HG03066 (cell line): ENCODE results near the gene SYNJ1.
"Not testable (repeated sequence)": the region's sequence is repeated elsewhere in the genome, so short reads cannot be mapped to it uniquely, and the experiment has no call there.

Source experiments
- ATAC-seq: cut with Tn5 transposase; IDR thresholded peaks from one replicate; pipeline ENCODE4 v1.9.1; 2021; ENCODE audit warnings: low read depth; ENCODE audit not compliant: unreplicated experiment

The SYNJ1 gene

GRCh38 chr21:32613436-32614043 lies 114.3 kb downstream of the SYNJ1 start:
- no peak for ATAC-seq

- peak; percentile 5 for ATAC-seq
Observed at GRCh38 chr21:32612999-32613337, 114.8 kb downstream of the SYNJ1 start.

DNA sequence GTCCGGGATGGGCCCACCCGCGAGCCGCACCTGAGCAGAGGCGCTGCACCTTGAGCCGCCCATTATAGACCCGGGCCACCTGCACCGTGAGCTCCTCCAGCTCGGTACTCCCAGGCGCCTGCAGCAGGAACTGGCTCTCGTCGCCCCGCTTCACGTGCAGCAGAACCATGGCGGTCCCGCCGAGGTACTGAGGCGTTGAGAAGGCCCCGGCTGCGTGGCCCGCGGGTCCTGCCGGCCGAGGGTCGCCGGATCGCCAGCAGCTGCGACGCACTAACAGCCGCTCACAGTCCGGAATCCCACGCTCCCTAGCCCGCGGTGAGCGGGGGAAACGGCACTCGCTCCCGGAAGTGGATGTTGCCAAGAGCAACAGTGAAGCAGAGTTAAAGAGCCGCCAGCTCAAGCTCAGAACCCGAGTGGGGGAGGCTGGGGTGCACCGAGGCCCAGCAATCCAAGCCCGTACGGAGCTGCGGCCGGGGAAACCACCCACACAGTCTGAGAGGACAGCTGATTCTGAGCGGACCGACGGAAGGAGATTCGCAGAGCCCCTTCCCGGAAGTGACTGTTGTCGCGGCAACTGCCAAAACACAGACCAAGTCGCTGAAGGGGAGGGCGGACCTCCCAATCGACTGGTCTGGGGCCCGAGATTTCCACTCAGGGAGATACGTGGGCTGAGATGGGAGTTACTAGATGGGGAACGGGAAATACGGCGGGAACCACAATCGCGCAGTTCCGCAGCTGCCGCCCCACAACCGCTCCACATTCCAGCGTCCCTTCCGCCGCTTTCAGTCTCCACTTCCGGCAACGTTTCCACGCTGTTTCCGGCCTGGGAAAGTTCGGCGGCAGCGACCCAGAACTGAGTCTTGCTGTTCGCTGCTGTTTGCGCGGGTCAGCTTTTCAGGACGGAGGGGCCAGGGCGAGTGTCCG lies 115.5 kb downstream of the SYNJ1 start, which contains the start of gene CFAP298:
CFAP298 (minus strand) TSS at position 303 of the 924 bp plus-strand sequence; CDS start at position 169, 134 bp downstream.
- ATAC-seq = peak; percentile 93

DNA sequence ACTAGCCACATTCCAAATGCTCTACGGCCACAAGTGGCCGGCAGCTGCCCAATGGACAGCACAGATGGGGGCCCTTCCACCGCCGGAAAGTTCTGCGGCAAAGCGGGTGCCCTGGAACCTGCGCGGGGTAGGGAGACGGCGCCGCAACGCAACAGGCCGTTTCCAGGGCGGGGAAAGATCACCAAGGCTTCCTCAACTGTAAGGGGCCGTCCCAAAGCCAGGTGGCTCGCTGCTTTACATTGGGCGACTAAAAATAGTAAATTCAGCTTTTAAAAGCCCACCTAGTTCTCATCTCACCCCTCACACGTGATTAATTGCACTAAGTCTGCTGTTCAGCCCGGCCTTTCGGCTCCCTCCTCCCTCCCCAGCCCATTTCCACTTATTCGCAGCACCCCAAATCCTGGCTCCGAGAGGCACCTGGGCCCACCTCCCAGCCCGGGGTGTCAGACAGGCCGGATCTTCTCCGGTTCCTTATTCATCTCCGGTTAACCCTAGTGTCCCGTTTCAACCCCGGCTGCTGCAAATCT lies 116.3 kb downstream of the SYNJ1 start:
- no peak for ATAC-seq

DNA sequence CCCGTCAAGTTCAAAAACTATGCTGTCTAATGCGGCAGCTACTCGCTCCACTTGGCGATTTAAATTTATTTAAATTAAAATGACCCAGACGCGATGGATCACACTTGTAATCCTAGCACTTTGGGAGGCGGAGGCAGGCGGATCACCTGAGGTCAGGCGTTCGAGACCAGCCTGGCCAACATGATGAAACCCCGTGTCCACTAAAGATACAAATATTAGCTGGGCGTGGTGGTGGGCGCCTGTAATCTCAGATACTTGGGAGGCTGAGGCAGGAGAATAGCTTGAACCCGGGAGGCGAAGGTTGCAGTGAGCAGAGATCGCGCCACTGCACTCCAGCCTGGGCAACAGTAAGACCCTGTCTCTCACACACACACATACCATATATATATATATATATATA lies 116.9 kb downstream of the SYNJ1 start:
- not testable (repeated sequence) for ATAC-seq

GRCh38 chr21:32608851-32609250 lies 119.0 kb downstream of the SYNJ1 start:
- no peak for ATAC-seq

- no peak for ATAC-seq
Observed at GRCh38 chr21:32605469-32605868, 122.3 kb downstream of the SYNJ1 start.

GRCh38 chr21:32604464-32604863 lies 123.3 kb downstream of the SYNJ1 start:
- no peak for ATAC-seq

DNA sequence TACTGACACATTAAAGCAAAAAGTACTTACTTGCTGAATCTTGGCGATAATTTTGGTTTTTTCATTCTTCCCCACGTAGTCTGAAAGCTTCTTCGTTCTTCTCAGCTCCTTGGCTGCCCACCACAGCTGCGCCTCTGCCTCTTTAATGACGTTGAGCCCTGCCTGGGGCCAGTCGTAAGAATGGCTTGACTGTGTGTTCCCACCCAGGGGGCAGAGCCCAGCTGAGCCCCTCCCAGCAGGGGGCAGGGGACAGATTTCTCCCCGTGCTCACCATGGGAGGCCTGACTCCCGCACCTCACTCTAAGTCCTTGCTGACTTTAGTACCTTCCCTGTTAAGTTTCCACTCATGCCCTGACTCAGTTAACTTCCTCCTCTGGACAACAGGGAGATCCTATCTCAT lies 124.7 kb downstream of the SYNJ1 start:
- ATAC-seq = no peak

DNA sequence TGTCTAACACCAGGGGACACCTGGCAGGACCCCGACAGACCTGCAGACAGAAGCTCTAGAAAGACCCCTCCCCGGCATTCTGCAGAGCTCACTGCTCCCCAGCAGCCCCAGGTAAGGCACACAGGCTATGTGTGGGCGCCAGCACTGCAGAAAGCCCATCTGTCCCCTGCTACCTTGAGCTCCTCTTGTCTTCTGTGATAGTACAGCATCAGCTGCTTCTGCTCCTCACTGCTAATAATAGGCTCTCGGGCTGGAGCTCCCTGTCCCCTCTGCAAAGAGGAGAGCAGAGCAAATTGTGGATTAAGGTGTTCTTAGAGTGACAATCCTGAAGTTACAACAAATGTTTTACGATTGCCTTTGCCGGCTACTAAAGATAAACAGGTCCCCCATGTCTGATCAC lies 125.7 kb downstream of the SYNJ1 start:
- ATAC-seq = no peak

DNA sequence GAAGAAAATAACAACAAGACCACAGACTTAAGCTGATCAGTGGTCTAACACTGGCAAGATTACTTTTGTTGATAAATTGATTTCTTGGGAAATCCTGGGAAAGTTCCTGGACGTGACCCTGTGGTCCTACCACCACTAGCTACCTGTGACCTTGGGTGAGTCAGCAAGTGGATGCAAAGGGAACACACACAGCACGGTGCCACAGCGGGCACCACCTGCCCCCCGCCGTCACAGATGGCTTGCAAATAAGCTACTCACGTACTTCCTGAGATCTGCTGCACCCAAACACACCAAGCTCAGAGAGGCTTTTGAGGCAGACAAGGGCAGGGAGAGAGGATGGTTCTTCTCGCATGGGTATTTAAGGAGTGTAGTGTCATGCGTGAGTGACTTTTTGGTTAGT lies 128.3 kb downstream of the SYNJ1 start:
- no peak for ATAC-seq

- ATAC-seq = no peak
Observed at GRCh38 chr21:32599091-32599490, 128.7 kb downstream of the SYNJ1 start.

GRCh38 chr21:32597205-32597604 lies 130.6 kb downstream of the SYNJ1 start:
- no peak for ATAC-seq

DNA sequence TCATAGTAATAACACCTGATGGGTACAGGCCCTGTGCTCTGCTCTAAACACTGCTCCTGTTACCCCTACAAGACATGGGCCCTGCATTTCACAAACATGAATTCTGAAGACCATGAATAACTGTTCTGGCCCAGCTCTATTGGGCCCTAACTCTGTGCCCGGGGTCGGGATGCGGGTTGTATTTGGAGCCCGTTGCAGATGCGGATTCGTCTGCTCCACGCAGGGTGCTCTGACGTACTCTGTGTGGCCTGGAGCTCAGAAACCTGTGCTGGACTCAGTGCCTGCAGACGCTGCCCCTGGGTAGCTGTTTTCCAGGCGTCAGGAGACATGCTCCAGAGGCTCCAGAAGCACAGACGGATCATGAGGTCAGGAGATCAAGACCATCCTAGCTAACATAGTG lies 132.4 kb downstream of the SYNJ1 start:
- no peak for ATAC-seq

GRCh38 chr21:32593690-32594089 lies 134.1 kb downstream of the SYNJ1 start:
- ATAC-seq = no peak

- ATAC-seq = no peak
Observed at GRCh38 chr21:32592929-32593502, 134.8 kb downstream of the SYNJ1 start.

GRCh38 chr21:32590130-32590529 lies 137.7 kb downstream of the SYNJ1 start:
- no peak for ATAC-seq

- ATAC-seq = no peak
Observed at GRCh38 chr21:32587651-32588050, 140.2 kb downstream of the SYNJ1 start.

GRCh38 chr21:32587120-32587519 lies 140.7 kb downstream of the SYNJ1 start:
- ATAC-seq = no peak

DNA sequence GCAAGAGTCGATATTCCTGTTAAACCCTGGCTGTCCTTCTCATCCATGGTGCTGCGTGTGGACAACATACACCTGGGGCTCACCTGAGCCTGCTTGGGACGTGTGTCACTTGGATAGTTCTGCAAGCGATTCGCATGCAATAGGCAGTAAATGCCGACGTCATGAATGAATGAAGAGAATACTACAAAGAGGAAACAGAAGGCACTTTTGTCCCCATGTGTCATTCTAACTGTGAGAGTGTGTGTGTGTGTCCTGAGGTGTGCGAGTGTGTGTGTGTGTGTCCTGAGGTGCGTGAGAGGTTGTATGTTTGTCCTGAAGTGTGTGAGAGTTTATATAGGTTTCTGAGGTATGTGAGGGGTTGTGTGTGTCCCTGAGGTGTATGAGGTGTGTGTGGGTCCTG lies 141.8 kb downstream of the SYNJ1 start:
- ATAC-seq = no peak

DNA sequence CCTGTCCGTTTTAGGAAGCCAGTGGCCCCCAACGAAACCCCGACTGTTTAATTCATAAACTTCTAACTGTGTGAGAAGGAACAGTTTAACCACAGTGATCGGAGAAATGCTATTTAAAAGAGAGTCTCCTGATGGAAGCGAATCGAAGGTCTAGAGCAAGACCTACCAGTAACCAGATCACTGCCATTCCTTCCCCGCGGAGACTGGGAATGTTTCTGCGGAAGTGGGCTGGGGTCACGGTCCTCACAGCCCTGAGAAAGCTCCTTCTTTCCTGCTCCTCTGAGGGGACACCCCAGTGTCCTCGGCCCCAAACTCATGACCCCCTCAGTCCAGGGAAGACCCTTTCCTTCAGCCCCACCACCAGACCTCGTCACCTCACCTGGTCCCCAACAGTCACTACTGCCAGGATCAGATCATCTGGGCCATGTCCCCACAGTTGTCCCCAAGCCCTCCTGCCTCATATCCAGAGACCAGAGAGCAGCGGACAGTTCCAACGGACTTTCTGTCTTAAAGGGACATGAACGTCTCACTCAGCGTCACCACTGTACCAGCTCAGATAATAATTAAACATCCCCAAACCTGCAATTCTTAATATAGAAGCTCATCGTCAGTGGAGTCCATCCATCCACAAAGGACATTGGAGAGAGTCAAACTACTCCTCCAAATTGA lies 142.6 kb downstream of the SYNJ1 start, which contains the start of gene TCP10L:
TCP10L (minus strand) TSS at position 482 of the 669 bp plus-strand sequence. CDS start 1,219 bp downstream, outside the sequence.
- no peak for ATAC-seq
